ENCODE data around the gene ITCH. TPM values are rescaled to one million over a fixed set of nuclear protein-coding genes. Genes with fewer than 3 reads are reported as not detected.
"Not testable (repeated sequence)": the region's sequence is repeated elsewhere in the genome, so short reads cannot be mapped to it uniquely, and the experiment has no call there.

The ITCH gene
- total RNA-seq, 1 donor from 2014 or later = 57.5 TPM

DNA sequence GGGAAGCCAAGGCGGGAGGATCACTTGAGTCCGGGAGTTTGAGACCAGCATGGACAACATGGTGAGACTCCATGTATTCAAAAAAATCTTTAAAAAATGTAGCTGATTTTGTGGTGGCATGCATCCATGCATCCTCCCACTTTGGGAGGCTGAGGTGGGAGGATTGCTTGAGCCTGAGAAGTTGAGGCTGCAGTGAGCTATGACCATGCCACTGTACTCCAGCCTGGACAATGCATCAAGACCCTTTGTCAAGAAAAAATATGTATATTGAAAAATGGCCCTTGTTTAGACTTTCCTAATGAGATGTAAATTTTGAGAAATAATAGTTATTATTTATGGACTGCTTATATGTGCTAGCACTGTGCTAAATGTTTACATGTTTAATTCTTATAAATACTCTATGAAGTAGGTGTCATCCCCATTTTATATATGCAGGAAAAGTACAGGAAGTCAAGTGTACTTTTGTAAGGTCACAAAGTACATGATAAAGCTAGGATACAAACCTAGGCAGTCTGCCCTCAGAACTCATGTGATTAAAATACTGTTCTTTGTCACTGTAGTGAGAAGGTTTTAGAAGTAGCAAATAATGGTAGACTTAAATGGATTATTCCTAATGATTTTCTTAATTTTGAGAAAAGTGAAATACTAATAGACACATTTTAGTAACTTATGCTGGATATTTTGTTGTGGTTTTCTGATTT lies 58.8 kb downstream of the ITCH start:
- intact Hi-C loops (cut with DNase I) = no loop called here
- no peaks in the 10 kb centered on the region for H3K4me1 ChIP-seq
- no peak overlapping the region for H3K4me3 ChIP-seq
- no peak overlapping the region for H3K27ac ChIP-seq
- no peaks in the 10 kb centered on the region for H3K27me3 ChIP-seq (ENCODE audit: low read depth)
- H3K36me3 ChIP-seq = peaks cover 94% of the 10 kb centered on the region
- TF ChIP-seq, protein P1, sequence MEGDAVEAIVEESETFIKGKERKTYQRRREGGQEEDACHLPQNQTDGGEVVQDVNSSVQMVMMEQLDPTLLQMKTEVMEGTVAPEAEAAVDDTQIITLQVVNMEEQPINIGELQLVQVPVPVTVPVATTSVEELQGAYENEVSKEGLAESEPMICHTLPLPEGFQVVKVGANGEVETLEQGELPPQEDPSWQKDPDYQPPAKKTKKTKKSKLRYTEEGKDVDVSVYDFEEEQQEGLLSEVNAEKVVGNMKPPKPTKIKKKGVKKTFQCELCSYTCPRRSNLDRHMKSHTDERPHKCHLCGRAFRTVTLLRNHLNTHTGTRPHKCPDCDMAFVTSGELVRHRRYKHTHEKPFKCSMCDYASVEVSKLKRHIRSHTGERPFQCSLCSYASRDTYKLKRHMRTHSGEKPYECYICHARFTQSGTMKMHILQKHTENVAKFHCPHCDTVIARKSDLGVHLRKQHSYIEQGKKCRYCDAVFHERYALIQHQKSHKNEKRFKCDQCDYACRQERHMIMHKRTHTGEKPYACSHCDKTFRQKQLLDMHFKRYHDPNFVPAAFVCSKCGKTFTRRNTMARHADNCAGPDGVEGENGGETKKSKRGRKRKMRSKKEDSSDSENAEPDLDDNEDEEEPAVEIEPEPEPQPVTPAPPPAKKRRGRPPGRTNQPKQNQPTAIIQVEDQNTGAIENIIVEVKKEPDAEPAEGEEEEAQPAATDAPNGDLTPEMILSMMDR (IDR thresholded peaks at IDR 0.05) = no peak
- DNase-seq (no peak), ATAC-seq (no peak)
- H3K9me3 ChIP-seq = no peaks in the 10 kb centered on the region

DNA sequence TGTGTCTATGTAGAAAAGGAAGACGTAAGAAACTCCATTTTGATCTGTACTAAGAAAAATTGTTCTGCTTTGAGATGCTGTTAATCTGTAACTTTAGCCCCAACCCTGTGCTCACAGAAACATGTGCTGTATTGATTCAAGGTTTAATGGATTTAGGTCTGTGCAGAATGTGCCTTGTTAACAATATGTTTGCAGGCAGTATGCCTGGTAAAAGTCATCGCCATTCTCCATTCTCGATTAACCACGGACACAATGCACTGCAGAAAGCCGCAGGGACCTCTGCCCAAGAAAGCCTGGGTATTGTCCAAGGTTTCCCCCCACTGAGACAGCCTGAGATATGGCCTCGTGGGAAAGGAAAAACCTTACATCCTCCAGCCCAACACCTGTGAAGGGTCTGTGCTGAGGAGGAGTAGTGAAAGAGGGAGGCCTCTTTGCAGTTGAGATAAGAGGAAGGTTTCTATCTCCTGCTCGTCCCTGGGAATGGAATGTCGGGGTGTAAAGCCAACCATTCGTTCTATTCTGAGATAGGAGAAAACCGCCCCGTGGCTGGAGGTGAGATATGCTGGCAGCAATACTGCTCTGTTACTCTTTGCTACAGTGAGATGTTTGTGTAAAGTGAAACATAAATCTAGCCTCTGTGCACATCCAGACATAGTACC lies 62.1 kb downstream of the ITCH start:
- H3K4me1 ChIP-seq; DNase-seq; H3K4me3 ChIP-seq; H3K27ac ChIP-seq; intact Hi-C loops (cut with DNase I); ATAC-seq; H3K27me3 ChIP-seq (ENCODE audit: low read depth); H3K9me3 ChIP-seq: not testable (repeated sequence)
- H3K36me3 ChIP-seq = peaks cover 91% of the 10 kb centered on the region

- Histone ChIP-seq H3K4me1 (no peaks in the 10 kb centered on the region), H3K27me3 (ENCODE audit: low read depth) (no peaks in the 10 kb centered on the region), H3K27ac (no peak overlapping the region), H3K36me3 (peaks cover 93% of the 10 kb centered on the region), H3K4me3 (no peak overlapping the region), H3K9me3 (no peaks in the 10 kb centered on the region)
- DNase-seq (no peak), ATAC-seq (no peak)
- TF ChIP-seq, protein P1 (IDR thresholded peaks at IDR 0.05) = no peak
- intact Hi-C loops (cut with DNase I) = no loop called here
Measured at GRCh38 chr20:34426026-34426425, 63.0 kb downstream of the ITCH start.

DNA sequence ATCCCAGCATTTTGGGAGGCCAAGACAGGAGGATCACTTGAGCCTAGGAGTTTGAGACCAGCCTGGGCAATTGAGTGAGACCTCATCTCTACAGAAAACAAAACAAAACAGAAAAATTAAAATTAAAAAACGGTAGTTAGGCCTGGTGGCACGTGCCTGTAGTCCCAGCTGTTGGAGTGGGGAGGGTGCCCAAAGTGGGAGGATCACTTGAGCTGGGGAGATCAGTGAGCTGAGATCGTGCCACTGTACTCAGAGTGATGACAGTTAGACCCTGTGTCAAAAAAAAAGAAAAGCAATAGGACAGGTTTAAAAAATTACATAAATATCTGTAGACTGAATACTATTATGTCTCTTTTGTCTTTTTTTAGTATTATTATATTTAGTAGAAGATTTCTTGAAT lies 64.3 kb downstream of the ITCH start:
- no peak for ATAC-seq

DNA sequence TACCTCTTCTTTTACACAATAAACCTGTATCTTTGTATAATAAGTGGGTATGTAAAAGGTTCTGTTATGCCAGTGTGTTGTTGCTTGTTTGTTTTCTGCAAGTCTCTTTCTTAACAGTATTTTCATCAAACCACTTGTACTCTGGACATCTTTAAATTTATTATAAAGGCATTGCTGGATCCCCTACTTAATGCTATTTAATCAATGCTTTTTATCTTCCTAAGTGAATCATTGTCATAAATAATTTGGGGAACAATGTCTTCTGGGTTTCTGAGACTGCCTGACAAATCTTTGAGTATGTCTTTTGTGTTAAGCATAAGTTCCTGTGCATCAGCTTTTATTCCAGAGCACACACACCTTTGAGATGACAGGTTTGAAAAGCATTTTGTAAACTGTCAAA lies 64.7 kb downstream of the ITCH start:
- H3K36me3 ChIP-seq = peaks cover 78% of the 10 kb centered on the region

More for the DNA sequence above, 64.3 kb downstream of the ITCH start:
- no peak for DNase-seq
- TF ChIP-seq, protein P1 (IDR thresholded peaks at IDR 0.05) = no peak
- H3K4me1 ChIP-seq = no peaks in the 10 kb centered on the region
- intact Hi-C loops (cut with DNase I) = no loop called here
- no peaks in the 10 kb centered on the region for H3K9me3 ChIP-seq
- H3K27me3 ChIP-seq (ENCODE audit: low read depth) = no peaks in the 10 kb centered on the region
- H3K4me3 ChIP-seq = no peak overlapping the region
- peaks cover 83% of the 10 kb centered on the region for H3K36me3 ChIP-seq
- H3K27ac ChIP-seq = no peak overlapping the region

More for the DNA sequence above, 64.7 kb downstream of the ITCH start:
- intact Hi-C loops (cut with DNase I) = no loop called here
- no peak overlapping the region for H3K27ac ChIP-seq
- no peaks in the 10 kb centered on the region for H3K27me3 ChIP-seq (ENCODE audit: low read depth)
- no peaks in the 10 kb centered on the region for H3K4me1 ChIP-seq
- DNase-seq (no peak), ATAC-seq (no peak)
- TF ChIP-seq, protein P1 (IDR thresholded peaks at IDR 0.05) = no peak
- no peaks in the 10 kb centered on the region for H3K9me3 ChIP-seq
- H3K4me3 ChIP-seq = no peak overlapping the region

Measured in lower lobe of right lung (tissue), 2 donors.